Activated CD4-positive, alpha-beta T cell treated with anti-CD3 and anti-CD28 coated beads for 24 hours (primary cell): Measurements from ENCODE around the gene CMSS1.

Experiments
- DNase-seq, 2 donors: peaks; one replicate each; pipeline ENCODE4 v3.0.0-alpha.2; 2020; ENCODE audit warnings: low read depth in 2 of 2

The CMSS1 gene

DNA sequence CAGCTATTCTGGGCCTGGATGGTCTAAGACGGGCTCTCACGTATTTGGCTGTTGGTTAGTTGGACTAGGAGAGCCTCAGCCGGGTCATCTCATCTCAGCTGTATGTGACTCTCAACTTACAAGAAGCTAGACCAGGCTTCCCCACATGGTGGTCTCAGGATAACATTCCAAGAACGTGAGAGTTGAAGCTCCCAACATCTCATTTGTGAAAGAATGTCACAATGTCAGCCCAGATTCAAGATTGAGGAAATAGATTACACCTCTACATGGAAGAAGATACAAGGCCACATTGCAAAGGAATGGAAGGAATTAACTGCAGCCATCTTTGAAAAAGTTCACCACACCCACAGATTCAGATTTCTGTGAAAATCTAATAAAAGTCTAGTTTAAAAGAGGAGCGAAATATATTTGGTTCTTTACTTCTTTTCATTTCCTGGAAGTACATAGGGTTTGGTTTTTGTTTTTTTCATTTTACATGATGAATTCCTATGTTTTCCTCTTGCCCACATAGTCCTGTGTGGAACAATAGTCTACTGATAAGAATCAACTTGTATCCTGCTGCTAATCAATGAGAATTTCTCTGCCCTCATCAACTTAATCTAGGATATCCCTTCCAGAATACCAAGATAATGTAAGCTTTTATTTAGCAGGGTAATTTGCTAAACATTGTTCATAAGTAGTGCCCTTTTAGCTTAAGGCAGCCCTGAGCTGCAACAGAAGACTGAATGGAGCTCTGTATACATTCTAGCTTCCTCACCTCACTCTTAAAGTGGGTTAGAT is 116.5 kb downstream of the CMSS1 start:
- DNase-seq: no peak

- DNase-seq: no peak
Measured at GRCh38 chr3:99934975-99935797, 117.5 kb downstream of the CMSS1 start.

- DNase-seq: no peak
Measured at GRCh38 chr3:99938270-99938911, 120.7 kb downstream of the CMSS1 start.

DNA sequence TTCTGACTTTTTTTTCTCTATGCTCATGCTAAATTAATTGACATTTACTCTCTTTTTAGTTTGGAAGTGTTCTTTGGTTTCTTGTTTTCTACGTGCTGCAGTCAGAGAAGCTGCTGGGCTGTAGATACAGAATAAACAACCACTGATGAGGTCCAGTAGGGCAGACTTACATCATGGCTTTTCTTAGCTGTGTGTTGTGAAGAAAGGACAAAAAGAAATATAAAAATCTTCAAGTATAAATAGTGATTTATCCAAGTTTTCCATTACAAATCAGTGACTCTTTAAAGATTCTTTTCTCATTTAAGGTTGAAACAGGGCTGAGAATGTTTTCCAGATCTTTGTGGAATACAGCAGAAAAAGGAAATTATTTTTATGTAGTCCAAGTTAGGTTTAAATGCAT is 122.2 kb downstream of the CMSS1 start:
- no peak for DNase-seq

DNA sequence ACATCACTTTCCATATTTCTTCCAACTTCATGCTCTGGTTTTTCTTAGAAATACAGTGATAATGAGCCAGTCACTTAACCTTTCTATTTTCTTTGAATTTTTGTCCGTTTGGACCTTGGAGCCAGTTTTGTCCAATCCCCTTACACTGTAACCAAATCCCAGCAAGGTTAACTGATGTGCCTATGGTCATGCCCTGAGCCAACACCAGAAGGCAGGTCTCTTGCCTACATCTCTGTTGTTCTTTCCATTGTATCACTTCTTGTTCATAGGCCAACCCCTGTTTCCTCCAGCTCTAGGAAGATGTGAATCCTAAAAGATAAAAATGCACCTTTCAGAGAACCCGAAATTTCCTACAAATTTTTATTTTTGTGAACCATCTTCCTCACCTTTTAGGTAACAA is 122.7 kb downstream of the CMSS1 start:
- no peak for DNase-seq

DNA sequence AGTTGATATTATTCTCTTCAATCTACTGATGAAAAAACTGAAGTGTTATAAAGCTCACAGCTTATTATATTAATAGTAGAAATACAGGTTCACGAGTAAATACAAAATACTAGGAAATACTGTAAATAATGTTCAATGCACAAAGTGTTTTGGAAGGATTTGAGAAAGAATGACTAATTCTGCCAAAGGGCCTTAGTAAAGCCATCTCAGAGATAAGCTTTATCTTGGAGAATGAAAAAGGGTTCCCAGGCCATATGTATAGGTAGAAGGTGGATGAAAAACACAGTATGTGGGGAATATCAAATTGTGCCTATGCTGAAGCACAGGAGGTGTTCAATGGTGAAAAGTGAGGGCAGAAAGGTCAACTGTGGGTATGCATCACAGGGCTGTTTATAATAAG is 123.5 kb downstream of the CMSS1 start:
- no peak for DNase-seq

GRCh38 chr3:99943931-99944761 is 126.5 kb downstream of the CMSS1 start:
- no peak for DNase-seq

DNA sequence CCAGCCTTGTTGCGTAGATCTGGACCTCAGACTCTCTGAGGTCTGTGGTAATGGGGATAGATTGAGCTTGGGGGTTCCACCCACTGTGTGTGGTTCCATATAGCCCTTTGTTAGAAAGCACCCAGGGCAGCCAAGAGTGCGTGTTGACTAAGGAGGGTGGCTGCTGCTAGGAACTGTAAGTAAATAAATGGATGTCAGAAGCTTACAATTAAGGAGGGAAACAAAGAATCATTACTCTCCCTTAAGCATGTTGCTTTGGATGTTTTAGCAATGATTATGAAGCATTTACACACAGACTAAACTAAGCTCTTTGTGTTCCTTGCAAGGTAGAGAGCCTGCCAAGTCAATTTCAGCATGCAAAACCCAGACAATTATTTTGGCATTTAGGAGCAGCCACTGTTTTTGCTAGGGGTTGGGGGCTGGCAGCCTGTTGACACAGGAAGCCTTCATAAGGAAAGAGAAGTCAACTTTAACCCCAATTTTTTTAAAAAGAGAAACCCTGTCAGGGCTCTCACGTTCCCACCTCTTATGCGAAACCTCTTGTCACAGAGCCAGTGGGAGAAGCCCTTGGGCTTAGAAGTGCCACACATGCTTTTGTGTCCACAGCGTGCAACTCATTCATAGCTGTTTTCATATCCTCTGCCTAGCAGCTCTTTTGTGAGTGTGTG is 127.8 kb downstream of the CMSS1 start:
- no peak for DNase-seq

DNA sequence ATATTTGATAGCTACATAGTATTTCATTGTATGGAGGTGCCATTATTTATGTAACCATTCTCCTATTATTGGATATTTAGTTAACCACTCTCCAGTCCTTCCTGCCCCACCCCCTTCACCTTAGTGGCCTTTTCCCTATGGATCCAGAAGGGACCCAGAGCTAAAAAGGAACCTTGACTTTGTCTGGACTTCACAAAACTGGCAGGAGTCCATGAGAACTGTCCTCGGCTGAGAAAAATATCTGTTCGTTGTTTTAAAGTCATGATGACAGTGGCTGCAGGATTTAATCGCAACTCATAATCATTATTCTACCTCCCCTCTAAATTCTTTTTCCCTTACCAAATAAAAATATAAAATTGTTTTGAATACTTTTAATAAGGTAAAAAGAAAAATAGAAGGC is 129.7 kb downstream of the CMSS1 start:
- no peak for DNase-seq

GRCh38 chr3:99948467-99949089 is 130.9 kb downstream of the CMSS1 start:
- no peak for DNase-seq

DNA sequence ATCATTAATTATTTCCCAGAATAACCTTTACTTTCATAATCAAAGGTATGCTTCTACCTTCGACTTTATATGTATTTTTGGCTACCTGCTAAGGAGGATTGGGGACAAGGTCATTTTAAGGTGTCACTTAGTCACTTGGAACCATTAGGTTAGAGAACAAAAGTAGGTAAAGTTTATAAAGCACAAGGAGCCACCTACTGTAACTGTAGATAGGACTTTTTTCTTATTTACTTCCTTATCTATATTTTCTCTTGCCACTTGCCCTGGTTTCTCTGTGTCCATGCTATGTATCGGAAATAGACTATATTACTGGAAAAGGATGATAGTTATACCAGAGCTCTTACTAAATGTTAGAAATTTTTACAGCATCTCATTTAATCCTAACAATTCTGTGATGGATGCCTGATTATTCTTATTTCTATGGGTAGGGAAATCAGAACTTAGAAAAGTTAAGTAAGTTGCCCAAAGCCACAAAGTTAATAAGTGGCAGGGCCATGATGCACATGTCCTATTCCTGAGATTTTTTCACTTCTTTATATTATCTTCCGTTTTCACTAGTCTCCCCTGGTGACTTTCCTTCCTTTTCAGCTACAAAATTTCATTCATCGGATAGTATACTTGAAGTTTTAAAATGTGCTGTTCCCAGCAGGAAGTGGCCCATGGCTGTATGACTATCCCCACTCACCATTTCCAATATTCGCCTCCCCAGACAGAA is 132.5 kb downstream of the CMSS1 start:
- DNase-seq: no peak

- DNase-seq: no peak
Measured at GRCh38 chr3:99950921-99951320, 133.3 kb downstream of the CMSS1 start.

DNA sequence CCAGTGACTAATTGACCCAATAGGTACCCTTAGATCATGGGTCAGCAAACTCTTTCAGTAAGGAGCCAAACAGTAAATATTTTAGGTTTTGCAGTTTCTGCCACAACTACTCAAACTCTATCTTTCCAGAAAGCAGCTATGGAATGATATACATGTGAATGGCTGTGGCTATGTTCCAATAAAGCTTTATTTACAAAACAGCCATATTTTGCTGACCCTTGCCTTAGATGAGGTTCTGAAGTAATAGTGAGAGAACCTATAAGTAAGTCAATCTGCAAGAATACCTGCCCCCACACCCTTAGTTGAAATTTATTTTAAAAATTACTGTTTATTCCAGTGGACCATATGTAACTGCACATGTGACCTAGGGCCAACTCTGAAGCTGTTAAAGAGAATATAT is 134.0 kb downstream of the CMSS1 start:
- DNase-seq: no peak

DNA sequence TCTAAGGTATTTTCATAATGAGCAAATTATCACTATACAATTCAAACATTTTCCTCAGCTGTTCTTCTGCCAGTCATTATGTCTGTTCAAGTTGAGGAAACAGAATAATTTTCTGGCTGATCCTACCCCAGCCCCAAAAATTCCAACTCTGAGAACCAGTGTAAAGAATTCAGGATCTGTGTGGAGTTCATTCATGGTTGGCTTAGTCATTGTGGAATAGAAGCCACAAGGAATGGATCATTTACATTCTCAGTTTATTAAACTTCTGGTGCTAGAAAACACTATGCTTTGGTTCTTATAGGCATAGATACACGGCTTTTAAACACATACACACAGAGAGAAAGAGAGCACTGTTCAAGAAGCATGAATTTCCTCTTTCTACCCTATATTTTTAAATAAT is 134.6 kb downstream of the CMSS1 start:
- DNase-seq: no peak

- DNase-seq: no peak
Measured at GRCh38 chr3:99953596-99953995, 135.9 kb downstream of the CMSS1 start.

DNA sequence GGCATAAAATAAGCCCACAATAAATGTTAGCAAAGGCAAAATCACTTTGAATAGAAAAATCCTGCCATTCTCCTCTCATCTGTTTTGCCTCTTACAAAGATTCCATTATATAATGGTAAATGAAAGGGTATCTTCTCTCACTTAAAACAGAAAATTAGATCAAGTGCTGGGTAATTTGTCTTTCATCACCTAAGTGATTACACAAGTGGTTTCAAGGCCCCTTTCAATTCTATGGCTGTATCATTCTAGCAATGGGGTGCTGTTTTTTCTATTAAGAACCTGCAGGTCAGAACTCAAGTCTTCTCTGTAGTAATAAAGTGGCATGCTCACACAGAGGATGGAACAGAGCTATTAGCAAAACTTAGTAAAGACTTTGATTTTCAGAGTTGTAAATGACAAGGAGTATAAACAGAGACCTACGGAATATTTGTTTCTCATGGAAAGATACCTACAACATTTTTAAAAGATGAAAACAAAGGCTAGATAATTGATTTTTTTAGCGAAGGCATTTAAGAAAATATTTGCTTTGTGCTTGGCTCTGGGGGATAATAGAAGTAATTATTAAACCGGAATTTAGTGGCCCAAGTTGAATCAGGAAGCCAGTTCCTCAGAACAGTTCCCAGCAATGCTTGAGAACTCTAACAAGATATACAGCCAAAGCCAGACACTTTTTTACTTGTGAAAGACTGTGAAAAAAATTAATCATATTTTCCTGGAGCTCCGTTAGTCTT is 137.4 kb downstream of the CMSS1 start:
- DNase-seq: no peak

DNA sequence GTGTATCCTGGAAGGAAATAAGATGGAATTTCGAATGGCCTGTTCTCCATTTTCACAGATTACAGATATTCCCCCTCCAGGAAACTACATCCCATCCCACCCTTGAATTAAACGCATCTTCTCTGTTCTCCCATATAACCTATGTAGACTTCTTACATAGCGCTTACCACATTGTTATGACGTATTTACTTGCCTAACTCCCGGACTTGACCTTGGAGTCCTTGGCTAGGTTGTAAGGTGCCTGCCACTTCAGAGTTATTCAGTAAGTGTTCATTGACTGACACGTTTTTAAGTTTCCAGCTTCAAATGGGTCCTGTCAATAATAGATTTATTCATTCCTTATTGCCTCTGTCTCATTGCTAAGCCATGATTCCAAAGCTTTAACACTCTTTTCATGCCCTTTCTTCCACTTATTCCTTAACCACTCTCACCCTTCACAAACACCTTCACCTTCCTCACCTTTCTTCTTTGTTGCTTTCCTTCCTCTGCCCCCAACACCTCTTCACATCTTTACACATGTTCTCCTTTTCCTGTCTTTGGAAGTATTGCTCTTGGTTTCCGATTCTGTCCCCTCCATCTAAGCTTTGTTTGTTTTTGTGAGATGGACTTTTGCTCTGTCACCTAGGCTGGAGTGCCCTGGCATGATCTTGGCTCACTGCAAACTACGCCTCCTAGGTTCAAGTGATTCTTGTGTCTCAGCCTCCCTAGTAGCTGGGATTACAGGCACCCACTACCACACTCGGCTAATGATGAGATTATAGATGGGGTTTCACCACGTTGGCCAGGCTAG is 138.3 kb downstream of the CMSS1 start:
- DNase-seq: no peak

GRCh38 chr3:99957151-99957796 is 139.6 kb downstream of the CMSS1 start:
- no peak for DNase-seq
